ENCODE measurements around the gene POLE3. TPM values are rescaled to one million over a fixed set of nuclear protein-coding genes. Genes with fewer than 3 reads are reported as not detected.

POLE3 gene
- polyA plus RNA-seq, 1 experiment: 45.3 TPM

DNA sequence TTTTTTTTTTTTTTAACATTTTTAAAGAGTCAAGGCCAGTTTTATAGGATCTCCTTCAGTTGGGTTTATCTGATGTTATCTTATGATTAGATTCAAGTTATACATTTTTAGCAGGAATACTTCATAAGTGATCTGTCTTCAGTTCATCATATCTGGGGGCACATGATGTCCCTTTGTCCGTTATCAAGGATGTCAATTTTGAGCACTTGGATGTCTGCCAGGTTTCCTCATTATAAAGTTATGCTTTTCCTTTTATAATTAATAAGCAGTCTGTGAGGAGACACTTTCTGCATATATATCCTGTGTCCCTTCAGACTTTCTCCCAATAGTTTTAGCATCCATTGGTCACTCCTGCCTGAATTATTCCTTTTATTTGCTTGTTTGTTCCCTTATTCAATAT is 45.5 kb downstream of the POLE3 start:
- no peak overlapping the region for H3K4me3 ChIP-seq (ENCODE audit: low read depth, low read length)
- TF ChIP-seq, protein P1, sequence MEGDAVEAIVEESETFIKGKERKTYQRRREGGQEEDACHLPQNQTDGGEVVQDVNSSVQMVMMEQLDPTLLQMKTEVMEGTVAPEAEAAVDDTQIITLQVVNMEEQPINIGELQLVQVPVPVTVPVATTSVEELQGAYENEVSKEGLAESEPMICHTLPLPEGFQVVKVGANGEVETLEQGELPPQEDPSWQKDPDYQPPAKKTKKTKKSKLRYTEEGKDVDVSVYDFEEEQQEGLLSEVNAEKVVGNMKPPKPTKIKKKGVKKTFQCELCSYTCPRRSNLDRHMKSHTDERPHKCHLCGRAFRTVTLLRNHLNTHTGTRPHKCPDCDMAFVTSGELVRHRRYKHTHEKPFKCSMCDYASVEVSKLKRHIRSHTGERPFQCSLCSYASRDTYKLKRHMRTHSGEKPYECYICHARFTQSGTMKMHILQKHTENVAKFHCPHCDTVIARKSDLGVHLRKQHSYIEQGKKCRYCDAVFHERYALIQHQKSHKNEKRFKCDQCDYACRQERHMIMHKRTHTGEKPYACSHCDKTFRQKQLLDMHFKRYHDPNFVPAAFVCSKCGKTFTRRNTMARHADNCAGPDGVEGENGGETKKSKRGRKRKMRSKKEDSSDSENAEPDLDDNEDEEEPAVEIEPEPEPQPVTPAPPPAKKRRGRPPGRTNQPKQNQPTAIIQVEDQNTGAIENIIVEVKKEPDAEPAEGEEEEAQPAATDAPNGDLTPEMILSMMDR (IDR thresholded peaks at IDR 0.05; ENCODE audit: low read depth, low read length): no peak
- H3K27ac ChIP-seq (ENCODE audit: low read depth, low read length): no peak overlapping the region
- CTCF ChIA-PET: interaction anchor here (0.6 to 0.8 kb wide), 3 partner anchors 39 to 81 kb away, joined by 3 to 4 read pairs (median 3); no protein-coding TSS in a partner anchor
- no peaks in the 10 kb centered on the region; the same call in 1 of the 2 replicates for H3K9me3 ChIP-seq (ENCODE audit: control insufficient read depth, insufficient read depth, low read length)
- POLR2A ChIA-PET: no interaction called here
- DNase-seq (ENCODE audit: low read depth, low spot score): no peak
- H3K27me3 ChIP-seq (ENCODE audit: control insufficient read depth, insufficient read depth, low read length): peaks cover 12% of the 10 kb centered on the region

DNA sequence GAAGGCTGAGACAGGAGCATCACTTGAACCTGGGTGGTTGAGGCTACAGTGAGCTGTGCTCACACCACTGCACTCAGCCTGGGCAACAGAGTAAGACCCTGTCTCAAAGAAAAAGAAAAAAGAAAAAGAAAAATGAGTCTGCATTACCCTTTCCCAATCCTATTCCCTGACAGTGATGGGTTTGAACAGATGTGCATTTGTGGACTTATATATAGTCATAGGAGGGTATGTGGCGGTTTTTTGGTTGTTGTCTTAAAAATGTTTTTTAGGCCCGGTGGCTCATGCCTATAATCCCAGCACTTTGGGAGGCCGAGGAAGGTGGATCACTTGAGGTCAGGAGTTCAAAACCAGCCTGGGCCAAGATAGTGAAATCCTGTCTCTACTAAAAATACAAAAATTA is 47.1 kb downstream of the POLE3 start:
- Histone ChIP-seq H3K9me3 (ENCODE audit: control insufficient read depth, insufficient read depth, low read length) (no peaks in the 10 kb centered on the region; the same call in 1 of the 2 replicates), H3K27ac (ENCODE audit: low read depth, low read length) (no peak overlapping the region), H3K27me3 (ENCODE audit: control insufficient read depth, insufficient read depth, low read length) (peaks cover 21% of the 10 kb centered on the region), H3K4me3 (ENCODE audit: low read depth, low read length) (no peak overlapping the region)
- ChIA-PET POLR2A (no interaction called here), CTCF (no interaction called here)
- no peak for DNase-seq (ENCODE audit: low read depth, low spot score)
- TF ChIP-seq, protein P1 (IDR thresholded peaks at IDR 0.05; ENCODE audit: low read depth, low read length): no peak

DNA sequence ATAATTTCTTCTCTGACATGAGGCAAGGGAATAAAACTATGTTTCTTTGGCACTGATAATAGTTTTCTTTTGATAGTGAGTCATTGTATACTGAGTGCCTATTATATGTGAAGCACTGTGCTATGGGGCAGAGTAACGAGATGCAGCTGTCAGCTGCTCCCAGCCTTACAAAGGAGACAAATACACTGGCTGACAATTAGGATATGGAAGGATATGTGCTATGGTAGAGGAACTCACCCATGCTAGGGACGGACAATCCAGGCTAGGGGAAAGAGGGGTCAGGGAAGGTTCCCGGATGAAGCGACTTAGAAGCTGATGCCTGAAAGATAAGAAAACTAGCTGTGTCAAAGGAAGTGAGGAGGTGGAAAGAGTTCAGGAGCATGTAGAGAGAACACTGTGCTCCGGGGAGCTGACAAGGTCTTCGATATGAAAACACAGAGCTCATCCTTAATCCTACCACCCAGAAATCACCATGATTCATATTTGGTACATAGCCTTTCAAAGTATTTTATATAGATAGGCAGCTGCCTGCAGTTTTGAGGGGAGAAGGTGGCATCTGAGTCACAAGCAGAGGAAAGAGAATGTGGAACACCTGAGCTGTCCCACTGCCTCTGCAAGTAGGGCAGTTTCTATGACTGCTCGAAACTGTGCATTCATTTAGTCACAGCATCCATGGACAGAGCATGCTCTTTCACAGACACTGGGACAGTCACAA is 49.0 kb downstream of the POLE3 start:
- TF ChIP-seq, protein P1 (IDR thresholded peaks at IDR 0.05; ENCODE audit: low read depth, low read length): no peak
- ChIA-PET CTCF (interaction anchor here (0.6 to 1.1 kb wide), 2 partner anchors 17 to 39 kb away, joined by 3 read pairs; partner anchors contain the start of gene ALAD), POLR2A (interaction anchor here (0.5 to 0.9 kb wide), 3 partner anchors 9 to 86 kb away, joined by 3 to 6 read pairs (median 3); partner anchors contain the start of genes CDC26, PRPF4 and WDR31)
- peak; percentile 13 for DNase-seq (ENCODE audit: low read depth, low spot score)
- H3K27ac ChIP-seq (ENCODE audit: low read depth, low read length): no peak overlapping the region
- no peak overlapping the region for H3K4me3 ChIP-seq (ENCODE audit: low read depth, low read length)
- H3K27me3 ChIP-seq (ENCODE audit: control insufficient read depth, insufficient read depth, low read length): peaks cover 30% of the 10 kb centered on the region
- no peaks in the 10 kb centered on the region; the same call in 1 of the 2 replicates for H3K9me3 ChIP-seq (ENCODE audit: control insufficient read depth, insufficient read depth, low read length)

DNA sequence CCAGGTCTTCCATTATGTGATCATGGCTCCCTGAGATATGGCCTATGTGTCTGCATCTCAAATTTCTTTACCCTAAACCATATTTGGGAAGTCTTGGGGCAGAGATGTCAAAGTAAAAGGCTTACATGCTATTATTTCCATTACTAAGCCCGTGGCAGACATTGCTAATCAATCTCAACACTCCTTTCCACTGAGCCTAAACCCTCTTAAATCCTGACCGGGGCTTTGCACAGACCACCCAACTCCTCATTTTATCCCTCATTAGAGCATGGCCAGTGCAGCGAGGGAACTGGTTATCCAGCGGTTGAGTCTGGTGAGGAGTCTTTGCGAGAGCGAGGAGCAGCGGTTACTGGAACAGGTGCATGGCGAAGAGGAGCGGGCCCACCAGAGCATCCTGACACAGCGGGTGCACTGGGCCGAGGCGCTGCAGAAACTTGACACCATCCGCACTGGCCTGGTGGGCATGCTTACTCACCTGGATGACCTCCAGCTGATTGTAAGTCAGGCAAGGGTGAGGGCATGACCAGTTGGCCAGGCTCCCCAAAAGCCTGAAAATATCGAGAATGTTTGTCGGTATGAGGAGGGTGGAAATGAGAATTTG is 50.1 kb downstream of the POLE3 start:
- no peak for DNase-seq (ENCODE audit: low read depth, low spot score)
- ChIA-PET POLR2A (no interaction called here), CTCF (no interaction called here)
- H3K4me3 ChIP-seq (ENCODE audit: low read depth, low read length): no peak overlapping the region
- H3K27ac ChIP-seq (ENCODE audit: low read depth, low read length): no peak overlapping the region
- no peaks in the 10 kb centered on the region; the same call in 1 of the 2 replicates for H3K9me3 ChIP-seq (ENCODE audit: control insufficient read depth, insufficient read depth, low read length)
- peaks cover 32% of the 10 kb centered on the region for H3K27me3 ChIP-seq (ENCODE audit: control insufficient read depth, insufficient read depth, low read length)
- TF ChIP-seq, protein P1 (IDR thresholded peaks at IDR 0.05; ENCODE audit: low read depth, low read length): no peak

DNA sequence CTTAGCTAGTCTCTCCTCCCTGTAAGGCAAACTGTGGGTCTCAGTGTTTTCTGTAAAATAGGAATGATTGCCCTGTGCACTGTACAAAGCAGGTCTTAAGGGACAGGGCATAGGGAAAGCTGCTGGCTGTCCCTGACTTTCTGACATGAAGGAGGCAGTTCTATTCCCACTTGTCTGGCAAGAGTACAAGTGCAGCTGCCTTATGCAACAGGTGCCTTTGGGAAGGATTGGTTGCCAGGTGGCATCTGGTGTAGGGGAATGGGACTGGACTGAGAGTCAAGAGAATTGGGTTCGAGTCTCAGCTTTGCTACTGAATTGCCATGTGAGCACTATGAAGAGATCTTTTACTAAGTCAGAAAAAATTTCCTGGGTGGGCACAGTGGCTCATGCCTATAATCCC is 51.1 kb downstream of the POLE3 start:
- CTCF ChIA-PET: no interaction called here
- DNase-seq (ENCODE audit: low read depth, low spot score): no peak
- H3K9me3 ChIP-seq (ENCODE audit: control insufficient read depth, insufficient read depth, low read length): no peaks in the 10 kb centered on the region; the same call in 1 of the 2 replicates
- H3K4me3 ChIP-seq (ENCODE audit: low read depth, low read length): no peak overlapping the region
- no peak overlapping the region for H3K27ac ChIP-seq (ENCODE audit: low read depth, low read length)
- POLR2A ChIA-PET: interaction anchor here (0.6 kb wide), 2 partner anchors 11 to 42 kb away, joined by 3 read pairs; no protein-coding TSS in a partner anchor
- TF ChIP-seq, protein P1 (IDR thresholded peaks at IDR 0.05; ENCODE audit: low read depth, low read length): no peak
- peaks cover 35% of the 10 kb centered on the region for H3K27me3 ChIP-seq (ENCODE audit: control insufficient read depth, insufficient read depth, low read length)

Data from AG04450 (cell line).